HG03060 (cell line): ENCODE data around the gene EGF.
A peak's percentile ranks its signal among the peaks of the same experiment; 100 is the strongest.

Experiments used
- ATAC-seq: cut with Tn5 transposase; IDR thresholded peaks from one replicate; pipeline ENCODE4 v1.9.1; 2021; ENCODE audit warnings: low read depth, moderate number of reproducible peaks; ENCODE audit not compliant: unreplicated experiment

The EGF gene

DNA sequence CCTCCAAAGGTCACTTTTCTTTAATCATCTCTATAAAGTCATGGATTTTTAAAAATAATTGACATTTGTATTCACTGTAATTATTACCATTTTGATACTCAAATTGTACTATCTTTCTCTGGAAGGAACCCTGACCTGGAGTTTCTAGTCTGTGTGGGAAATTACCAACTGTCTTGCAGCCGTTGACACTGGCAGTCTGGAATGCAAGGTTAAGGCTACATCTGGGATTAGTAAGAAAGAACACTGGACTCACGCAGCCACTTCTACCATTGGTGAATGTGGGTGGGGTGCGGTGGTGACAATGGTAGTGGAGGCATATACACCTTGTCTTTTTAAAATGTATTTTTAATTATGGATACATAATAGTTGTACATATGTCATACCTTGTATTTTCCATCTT lies 40.9 kb downstream of the EGF start:
- ATAC-seq: no peak

DNA sequence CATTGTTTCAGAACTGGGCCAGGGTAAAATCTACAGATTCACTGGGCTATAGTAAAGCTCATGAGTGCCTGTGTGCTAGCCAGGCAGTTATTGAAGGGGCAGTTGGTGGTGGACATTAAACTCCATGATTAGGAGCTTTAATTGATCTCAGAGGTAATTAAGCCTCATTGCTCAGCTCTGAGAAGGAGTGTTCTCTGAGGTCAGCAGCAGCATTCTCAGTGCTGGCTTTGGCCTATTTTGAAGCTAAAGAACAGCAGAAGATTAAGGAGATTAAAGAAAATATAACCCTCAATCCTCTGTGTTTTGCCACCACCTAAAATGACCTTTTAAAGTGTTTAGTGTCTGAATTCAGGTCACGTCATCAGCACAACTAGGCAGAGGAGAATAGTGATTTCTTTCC lies 42.5 kb downstream of the EGF start:
- no peak for ATAC-seq

DNA sequence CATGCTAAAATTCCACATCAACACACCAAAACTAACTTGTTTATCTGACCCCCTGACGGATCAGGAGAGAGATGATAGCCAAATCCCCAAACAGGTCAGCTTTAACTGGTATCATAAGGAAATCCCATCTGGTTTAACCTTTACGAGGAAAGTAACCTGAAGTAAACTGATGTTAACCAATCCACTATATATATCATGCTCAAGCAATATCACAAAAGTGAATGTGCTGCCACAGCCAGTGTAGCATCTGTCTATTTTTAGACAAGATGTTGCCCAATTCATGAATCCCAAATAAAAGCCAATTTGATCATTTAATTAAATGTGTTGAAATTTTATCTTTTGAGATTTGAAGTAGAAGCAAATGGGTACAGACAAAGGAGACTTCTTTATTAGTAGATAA lies 44.5 kb downstream of the EGF start:
- ATAC-seq: no peak

DNA sequence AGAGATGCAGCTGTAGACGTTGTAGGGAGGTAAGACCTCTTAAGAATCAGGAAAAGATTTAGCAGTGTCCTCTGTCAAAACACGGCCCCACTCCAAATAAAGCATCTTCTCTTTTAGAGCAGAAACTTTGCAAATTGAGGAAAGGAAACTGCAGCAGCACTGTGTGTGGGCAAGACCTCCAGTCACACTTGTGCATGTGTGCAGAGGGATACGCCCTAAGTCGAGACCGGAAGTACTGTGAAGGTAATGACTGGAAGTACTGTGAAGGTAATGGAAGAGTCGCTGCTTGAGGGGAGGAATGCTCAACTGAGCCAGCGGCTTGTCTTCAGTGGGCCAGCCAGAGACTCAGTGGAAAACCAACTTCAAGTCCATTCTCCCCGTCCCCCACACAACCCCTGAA lies 46.5 kb downstream of the EGF start:
- ATAC-seq: no peak

DNA sequence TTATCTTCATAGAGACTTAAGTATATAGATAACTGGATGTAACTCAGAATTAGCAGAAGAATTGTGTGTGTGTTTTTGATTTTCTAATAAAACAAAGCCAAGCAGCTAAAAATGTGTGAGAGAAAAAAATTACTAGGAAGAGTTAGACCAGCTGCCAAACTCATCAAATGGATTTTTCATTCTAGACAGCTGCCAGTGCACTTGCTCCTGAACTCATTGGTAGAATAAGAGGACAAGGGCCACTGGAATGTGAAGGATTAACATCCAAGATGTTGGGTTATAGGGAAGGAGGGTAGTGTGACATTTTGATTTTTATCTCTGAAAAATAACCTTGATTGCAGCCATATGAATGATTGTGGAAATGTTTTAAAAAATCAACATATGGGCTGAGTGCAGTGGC lies 49.7 kb downstream of the EGF start:
- ATAC-seq: no peak

DNA sequence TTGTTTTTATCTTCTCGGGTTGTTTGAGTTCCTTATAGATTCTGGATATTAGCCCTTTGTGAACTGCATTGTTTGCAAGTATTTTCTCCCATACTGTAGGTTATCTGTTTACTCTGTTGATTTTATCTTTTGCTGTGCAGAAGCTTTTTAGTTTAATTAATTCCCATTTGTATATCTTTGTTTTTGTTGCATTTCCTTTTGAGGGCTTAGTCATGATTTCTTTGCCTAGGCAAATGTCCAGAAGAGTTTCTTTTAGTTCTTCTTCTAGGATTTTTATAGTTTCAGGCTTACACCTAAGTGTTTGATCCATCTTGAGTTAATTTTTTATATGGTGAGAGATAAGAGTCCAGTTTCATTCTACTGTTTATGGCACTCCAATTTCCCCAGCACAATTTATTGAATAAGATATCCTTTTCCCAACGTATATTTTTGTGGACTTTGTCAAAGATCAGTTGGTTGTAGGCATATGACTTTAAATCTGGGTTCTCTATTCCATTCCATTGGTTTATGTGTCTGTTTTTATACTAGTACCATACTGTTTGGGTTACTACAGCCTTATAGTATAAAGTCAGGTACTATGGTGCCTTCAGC lies 54.3 kb downstream of the EGF start:
- ATAC-seq: no peak

DNA sequence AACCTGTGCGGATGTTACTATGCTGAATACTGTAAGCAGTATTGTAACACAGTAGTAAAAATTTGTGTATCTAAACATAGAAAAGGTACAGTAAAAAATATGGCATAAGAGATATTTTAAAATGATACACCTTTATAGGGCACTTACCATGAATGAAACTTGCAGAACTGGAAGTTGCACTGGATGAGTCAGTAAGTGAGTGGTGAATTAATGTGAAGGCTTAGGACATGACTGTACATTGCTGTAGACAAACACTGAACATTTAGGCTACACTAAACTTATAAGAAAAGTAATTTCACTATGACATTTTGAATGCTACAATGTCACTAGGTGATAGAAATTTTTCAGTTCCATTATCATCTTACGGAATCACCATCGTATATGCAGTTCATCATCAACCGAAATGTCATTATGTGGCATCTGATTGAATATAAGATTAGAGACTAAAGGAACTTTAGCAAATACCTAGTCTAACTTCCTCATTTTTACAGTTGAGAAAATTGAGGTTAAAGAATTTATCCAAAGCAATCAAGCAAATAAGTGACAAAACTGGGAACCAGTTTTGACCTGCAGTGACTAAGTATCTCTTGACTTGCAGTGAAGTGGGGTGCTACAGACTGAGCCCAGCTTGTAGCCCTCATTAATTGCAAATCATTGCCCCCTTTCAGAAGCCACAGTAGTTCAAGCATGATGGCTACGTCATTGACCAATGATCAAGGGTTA lies 55.3 kb downstream of the EGF start:
- ATAC-seq: peak; percentile 45

DNA sequence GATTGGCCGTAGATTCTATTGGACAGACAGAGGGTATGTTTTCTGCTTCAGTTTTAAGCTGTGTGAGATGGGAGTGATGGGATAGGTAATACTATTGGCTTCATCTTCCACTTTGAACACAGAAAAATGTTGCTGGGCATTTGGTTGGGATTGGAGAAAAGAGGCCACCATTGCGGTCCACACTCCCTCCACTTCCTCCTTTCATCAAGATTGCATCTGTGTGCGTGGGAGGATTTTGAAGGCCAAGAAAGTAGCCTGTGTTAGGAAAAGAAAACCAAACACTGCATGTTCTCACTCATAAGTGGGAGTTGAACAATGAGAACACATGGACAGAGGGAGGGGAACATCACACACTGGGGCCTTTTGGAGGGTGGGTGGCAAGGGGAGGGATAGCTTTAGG lies 56.4 kb downstream of the EGF start:
- no peak for ATAC-seq

DNA sequence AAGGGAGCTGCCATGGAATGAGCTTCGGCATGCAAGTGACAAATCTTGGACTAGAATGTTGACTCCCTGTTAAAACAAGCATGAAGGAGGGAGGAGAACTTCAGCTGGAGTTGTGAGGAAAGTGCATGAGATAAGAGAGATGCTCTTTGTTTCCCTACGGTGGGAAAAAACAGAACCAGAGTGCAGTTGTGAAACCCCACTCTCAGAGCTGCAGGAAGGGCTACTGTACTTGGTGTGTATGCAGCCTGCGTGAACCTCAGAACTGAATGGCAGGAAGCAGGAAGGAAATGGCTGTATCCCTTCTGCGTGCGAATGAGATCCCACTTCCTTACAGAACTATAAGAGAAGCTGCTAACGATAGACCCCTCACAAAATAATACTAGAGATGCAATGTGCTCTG lies 57.2 kb downstream of the EGF start:
- ATAC-seq: no peak

DNA sequence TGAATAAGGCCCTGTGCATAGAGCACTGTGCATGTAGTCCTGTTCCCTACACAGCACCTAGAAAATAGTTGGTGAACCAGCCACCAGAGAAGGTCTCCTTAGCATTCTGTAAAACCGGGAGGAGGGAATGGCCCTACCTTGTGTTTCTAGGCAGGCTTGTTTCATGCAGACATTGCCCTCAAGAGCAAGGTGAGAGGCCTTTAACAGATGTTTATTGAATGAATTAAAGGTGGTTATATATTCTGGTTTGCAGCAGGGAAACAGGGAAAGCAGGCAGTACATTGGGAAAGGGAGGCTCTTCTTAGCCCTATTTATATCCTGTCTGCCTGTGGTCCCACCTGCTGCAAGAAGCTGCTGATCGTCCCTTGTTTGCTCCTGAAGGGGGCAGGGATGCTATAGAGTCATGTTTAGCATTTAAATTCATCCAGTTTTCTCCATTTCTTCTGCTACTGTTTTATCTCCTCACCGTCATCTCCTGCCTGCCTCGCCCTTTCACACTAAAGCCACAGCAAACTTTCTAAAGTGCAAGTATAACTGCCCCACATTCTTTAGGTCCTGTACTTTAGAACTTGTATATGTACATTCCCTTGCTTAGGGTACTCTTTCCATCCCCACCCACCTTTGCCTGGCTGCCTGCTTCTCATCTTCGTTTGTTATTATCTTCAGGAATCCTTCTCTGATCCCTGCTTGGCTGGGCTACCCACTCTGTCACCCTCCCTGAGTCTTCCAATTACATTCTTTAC lies 60.3 kb downstream of the EGF start:
- no peak for ATAC-seq

DNA sequence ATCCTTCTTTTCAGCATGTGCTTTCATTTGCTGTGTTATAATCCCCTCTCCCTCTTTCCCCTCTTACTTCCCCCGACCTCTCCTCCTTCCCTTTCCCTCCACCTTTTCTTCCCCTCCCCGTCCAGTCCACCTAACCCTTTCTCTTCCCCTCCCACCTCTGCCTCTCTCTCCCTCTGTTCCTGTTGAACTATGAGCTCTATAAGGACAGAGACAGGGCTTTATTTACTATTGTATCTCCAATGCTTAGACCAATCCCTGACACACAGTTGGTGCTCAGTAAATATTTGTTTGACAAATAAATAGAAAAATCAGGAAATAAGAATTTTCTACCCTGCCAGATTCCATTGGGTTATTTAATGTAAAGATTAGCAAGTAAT lies 60.8 kb downstream of the EGF start:
- no peak for ATAC-seq

DNA sequence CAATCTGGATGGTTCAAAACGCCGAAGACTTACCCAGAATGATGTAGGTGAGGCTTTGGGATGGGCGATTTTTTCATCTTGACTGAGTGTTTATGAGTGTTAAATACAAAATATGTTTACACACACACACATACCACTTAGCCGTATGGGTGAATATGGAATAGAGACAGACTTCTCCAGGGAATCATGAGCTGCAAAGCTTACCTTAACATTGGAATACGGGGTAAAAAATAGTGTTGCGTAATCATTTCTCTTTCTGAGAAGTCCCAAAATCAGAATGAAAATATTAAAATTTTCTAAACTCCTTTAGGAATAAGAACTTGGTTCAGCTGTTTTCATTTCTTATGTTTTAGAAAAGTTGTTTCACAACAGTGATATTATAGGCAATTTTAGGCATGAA lies 63.5 kb downstream of the EGF start:
- ATAC-seq: no peak

DNA sequence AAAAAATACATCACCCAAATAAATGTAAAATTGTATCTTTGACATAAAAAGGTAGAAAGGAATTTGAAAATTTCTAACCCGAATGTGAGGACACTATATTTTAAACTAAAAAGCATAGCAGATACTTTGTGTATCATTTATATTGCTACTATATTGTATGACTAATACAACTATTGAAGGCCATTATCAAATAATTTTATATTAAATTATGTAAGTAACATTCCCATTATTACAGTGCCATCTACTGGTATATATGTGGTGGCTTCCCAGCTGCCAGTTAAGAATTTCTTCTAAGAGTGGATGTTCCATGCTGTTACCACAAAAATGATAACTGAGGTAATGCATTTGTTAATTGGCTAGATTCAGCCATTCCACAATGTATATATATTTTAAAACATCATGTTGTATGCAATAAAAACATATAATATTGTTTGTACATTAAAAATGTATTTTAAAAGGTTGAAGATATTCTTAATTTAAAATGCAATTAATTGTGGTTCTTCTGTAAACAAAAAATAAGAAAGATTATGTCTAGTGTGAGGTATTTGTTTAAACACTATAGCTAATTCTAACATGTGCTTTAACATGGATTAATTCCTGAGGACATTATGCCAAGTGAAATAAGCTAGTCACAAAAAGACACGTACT lies 65.3 kb downstream of the EGF start:
- no peak for ATAC-seq

DNA sequence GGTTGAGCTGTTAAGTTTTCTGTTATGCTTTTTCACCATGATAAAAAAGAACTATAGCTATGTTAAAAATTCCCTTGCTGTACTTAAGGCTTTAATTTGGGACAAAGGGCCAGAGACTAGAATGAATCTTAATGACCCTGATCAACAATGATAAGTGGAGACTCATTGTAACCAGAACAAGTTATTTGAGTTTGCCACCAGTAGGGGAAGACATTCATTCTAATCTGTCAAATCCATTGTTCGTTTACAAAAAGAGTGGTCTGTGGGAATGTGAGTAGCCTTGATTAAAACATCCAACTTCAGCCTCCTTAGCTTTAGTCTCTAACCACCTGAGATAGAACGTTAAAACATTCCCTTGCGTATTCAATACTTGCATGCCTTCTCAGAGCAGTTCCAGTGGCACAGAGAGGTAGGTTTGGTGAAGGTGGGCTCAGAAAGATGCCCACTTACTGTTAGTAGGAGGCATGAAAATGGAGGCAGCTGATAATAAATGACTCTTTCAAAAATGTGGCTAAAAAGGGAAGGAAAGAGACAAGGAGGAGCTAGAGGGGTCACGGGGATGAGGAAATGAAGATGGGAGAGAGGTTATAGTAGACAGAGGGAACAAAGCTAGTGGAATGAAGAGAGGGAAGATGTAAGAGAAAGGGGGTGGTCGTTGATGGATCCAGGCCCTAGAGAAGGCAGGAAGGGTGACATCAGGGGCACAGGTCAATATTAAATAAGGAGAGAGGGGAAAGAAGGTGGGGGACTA lies 66.2 kb downstream of the EGF start:
- no peak for ATAC-seq

DNA sequence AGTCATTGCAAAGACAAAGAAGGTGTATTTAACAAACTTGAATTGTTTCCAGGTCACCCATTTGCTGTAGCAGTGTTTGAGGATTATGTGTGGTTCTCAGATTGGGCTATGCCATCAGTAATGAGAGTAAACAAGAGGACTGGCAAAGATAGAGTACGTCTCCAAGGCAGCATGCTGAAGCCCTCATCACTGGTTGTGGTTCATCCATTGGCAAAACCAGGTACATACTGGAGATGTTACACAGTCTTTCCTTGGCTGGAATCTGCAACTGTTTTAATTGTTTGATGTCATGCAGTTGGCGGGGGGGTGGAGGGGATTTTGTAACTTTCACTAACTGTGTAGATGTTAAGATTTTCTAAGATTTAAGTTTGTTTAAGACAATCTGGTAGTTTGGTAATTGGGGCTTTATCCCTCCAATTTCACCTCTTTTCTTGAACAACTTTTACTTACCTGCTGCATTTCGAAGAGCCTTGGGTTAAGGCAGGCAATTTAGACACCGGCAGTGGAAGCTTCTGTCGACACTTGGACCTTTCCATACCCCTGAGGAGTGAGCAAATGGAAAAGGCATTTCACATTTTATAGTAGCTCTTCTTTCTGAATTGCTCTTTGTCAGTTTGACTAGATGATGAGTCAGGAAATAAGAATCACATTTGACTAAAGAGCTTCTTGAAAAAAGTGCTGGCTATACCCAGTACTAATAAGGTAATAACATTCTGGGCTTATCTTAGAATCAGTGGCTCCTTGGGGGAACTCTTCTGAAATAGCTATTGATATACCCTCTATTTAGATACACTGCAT lies 67.4 kb downstream of the EGF start:
- ATAC-seq: no peak

DNA sequence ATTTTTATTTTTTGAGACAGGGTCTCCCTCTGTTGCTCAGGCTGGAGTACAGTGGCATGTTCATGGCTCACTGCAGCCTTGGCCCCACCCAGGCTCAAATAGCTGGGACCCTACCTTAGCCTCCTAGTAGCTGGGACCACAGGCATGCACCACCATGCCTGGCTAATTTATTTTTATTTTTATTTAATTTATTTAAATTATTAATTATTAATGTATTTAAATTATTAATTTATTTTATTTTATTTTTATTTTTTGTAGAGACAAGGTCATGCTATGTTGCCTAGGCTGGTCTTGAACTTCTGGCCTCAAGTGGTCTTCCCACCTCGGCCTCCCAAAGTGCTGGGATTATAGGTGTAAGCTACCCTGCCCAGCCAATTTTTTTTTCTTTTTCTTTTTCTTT lies 69.3 kb downstream of the EGF start:
- ATAC-seq: no peak

DNA sequence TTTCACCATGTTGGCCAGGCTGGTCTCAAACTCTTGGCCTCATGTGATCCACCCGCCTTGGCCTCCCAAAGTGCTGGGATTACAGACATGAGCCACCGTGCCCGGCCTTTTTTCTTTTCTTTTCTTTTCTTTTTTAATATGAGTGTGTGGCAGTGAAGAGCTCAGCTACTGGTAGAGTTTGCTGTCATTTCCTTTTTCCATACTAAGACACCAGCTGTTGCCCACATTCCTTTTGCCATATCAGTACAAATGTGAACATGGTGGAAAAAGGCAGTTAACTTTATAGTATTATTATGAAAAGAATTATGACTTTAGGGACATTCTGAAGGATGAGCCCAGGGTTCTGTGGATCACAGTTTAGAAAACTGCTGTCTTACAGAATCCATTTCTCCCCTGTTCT lies 69.8 kb downstream of the EGF start:
- no peak for ATAC-seq

DNA sequence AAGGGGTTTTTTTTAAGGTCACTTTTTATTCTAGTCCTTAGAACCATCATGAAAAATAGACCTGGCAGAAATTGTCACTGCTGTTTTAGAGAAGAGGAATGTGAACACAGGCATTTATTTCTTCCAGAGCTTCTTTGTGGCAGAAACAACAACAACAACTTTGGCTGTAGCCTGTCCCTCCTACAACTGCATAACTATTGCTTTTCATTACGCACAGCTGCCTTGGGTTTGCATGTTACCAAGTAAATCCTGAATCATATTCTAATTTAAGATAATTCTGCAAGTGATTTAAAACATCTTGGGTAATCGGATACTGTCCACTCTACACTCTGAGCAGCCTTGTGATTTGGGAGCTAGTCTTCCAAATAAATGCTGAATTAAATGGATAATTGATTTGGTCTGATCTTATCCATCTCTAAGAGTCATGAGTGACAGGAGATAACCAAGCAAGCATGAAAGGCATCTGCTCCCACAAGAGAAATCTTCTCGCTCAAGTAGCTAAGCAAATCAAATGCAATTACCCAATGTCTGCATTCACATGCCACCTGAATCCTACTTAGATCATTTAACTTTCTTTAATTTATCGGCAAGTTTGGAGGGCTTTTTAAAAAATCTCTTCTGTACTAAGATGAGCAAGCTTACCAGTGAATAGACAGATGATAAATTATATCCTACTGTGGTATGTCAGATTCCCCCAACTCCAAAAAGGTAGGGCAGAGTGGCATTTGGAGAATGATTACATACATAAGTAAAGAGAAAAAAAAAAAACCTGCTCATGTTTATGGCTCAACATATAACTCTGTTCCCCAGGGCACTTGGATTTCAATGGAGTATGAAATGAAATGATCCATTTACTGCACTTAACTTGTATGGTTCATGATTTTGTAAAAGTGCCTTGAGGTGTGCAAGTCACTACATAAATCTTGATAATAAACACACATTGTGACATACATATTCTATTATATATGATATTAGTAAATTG lies 73.6 kb downstream of the EGF start:
- ATAC-seq: no peak

DNA sequence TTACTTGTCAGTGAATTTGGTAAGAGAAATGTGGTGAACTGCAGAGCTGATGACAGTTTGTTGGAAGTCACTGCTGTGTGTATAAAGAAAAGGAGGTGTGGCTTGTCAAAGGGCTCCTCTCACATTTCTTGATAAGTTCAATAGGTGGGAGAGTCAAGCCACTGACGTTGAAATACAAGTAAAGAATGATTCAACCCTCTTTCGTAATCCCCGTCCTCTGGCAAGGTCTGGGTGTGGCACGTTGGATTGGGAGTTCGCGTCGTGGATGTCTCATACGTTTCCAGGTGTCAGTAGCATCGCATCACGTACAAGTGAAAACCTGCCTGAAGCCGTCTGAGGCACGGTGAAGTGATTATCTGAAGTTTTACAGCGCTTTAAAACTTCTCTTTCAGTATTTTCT lies 76.4 kb downstream of the EGF start:
- no peak for ATAC-seq
